Dermis lymphatic vessel endothelial cell (primary cell): ENCODE results near the gene RAB29. TPM values are rescaled to one million over a fixed set of nuclear protein-coding genes. Genes with fewer than 3 reads are reported as not detected.

Experiments
- total RNA-seq: library from RNA; depleted of rRNA; stranded (reverse); fragments of >200 nt; gene quantifications from 2 replicates; pipeline ENCODE4 v1.2.1, GENCODE V29; 2014

Gene RAB29, protein sequence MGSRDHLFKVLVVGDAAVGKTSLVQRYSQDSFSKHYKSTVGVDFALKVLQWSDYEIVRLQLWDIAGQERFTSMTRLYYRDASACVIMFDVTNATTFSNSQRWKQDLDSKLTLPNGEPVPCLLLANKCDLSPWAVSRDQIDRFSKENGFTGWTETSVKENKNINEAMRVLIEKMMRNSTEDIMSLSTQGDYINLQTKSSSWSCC
- 22.2 and 25.4 TPM in 2 replicates for total RNA-seq

DNA sequence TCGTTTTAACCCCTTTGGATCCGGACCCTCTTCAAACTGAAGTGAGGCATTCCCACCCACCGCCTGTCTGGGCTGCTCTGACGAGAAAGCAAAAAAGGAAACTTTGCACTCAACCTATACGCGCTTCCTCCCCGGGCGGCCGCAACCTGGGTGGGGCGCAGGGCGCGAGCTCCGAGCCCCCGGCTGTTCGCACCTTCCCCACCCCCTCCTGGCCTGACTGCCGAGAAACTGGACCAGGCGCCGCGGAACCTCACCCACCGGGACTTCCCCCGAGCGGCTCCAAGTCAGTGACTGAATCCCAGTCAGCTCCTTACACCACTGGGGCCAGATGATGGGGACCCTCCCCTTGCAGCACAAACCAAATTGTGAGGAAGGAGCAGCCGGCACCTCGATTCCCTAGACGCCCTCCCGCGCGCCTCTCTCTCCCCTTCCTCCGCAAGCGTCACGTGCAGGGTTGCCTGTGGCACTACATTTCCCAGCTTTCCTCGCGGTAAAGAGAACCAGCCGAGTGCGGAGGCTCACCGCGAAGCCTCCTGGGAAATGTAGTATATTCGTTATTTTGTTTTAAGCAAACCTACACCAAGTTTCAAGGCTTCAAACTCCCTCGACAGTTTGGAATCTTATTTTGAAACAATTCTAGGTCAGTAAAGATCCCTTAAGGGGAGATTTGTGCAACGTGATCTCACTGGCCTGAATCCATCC, at the start of gene RAB29:
RAB29 (minus strand) TSS at position 468 of the 702 bp plus-strand sequence. CDS start 526 bp downstream, outside the sequence.

GRCh38 chr1:205812878-205813754, 37.8 kb upstream of the RAB29 start, which contains the start of gene SLC41A1:
Gene SLC41A1, minus strand, starts transcription at chr1:205813198. Its CDS starts 2,757 bp downstream, at chr1:205810441.

GRCh38 chr1:205750138-205751035, 24.9 kb downstream of the RAB29 start, which contains the start of gene NUCKS1:
Gene NUCKS1, minus strand, starts transcription at chr1:205750182. Its CDS starts 209 bp downstream, at chr1:205749973.

Other genes with a start within 250 kb of the RAB29 start
- gene ELK4, start 143.5 kb downstream of the RAB29 start, total RNA-seq, result 35.0 and 65.5 TPM in 2 replicates
- gene SLC45A3, start 95.0 kb downstream of the RAB29 start, total RNA-seq, result 26.9 and 43.8 TPM in 2 replicates
- 101 and 117 TPM in 2 replicates for gene NUCKS1, start 25.3 kb downstream of the RAB29 start, total RNA-seq
- gene SLC41A1, start 37.7 kb upstream of the RAB29 start, total RNA-seq, result 9.1 and 10.7 TPM in 2 replicates
- 0.22 and 0.26 TPM in 2 replicates for gene PM20D1, start 74.7 kb upstream of the RAB29 start, total RNA-seq
- not detected in 2 replicates for gene SLC26A9, start 168.0 kb upstream of the RAB29 start, total RNA-seq
- gene RAB7B, start 227.9 kb upstream of the RAB29 start, total RNA-seq, result under 0.01 TPM in 1 of 2 replicates, not detected in the other
- not detected in 2 replicates for gene CTSE, start 248.4 kb upstream of the RAB29 start, total RNA-seq